ENCODE results near the gene PSAP. TPM values are rescaled to one million over a fixed set of nuclear protein-coding genes. Genes with fewer than 3 reads are reported as not detected.

Gene PSAP
- total RNA-seq, 1 experiment from 2014 or later: 251 TPM

DNA sequence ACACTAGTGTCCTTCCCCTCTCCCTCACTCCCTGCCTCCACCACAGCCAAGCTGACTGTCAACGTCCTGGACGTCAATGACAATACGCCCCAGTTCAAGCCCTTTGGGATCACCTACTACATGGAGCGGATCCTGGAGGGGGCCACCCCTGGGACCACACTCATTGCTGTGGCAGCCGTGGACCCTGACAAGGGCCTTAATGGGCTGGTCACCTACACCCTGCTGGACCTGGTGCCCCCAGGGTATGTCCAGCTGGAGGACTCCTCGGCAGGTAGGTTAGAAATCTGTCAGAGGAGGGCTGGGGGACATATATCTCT is 52.8 kb downstream of the PSAP start:
- H3K36me3 ChIP-seq: no peaks in the 10 kb centered on the region
- no peak for DNase-seq (ENCODE audit: low read depth in 1 of 2, low spot score in 2 of 2)
- no peaks in the 10 kb centered on the region for H3K4me1 ChIP-seq (replicated peaks)
- H3K9me3 ChIP-seq (replicated peaks): no peaks in the 10 kb centered on the region
- no peaks in the 10 kb centered on the region; the same call in 1 of the 2 replicates for H3K27me3 ChIP-seq (replicated peaks)
- no peak overlapping the region for H3K4me3 ChIP-seq
- H3K27ac ChIP-seq: no peak overlapping the region

- no peak for DNase-seq (ENCODE audit: low read depth in 1 of 2, low spot score in 2 of 2)
- H3K4me1 ChIP-seq (replicated peaks): no peaks in the 10 kb centered on the region
- no peaks in the 10 kb centered on the region for H3K9me3 ChIP-seq (replicated peaks)
- H3K36me3 ChIP-seq: no peaks in the 10 kb centered on the region
- H3K27ac ChIP-seq: no peak overlapping the region
- H3K4me3 ChIP-seq: no peak overlapping the region
- no peaks in the 10 kb centered on the region; the same call in 1 of the 2 replicates for H3K27me3 ChIP-seq (replicated peaks)
Measured at GRCh38 chr10:71797533-71798307, 53.3 kb downstream of the PSAP start.

DNA sequence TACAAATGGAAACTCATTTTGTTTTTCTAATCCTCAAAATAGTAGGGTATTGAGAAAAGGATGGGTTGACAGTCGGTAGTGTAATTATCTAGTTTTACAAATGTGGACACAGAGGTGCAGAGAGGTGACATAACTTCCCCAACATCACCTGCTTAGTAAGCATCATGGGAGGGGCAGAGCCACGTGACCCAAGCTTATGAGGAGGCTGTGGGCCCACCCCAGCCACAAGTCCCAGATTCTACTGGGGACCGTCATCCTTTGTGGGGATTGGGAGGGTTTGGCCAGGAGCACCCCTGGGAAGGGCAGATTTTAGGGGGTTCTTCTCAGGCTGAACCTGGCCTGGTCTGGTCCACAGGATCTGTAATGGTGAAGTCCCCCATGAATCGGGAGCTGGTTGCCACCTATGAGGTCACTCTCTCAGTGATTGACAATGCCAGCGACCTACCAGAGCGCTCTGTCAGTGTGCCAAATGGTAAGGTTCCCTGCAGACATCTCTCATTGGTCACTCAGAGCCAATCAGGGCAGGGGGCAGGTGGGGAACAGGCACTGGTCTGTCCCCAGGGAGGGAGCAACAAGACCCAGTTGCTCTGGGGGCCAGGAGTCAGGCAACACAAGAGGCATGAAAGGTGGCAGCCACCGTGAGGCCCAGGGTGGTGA is 54.2 kb downstream of the PSAP start:
- Histone ChIP-seq H3K4me3 (no peak overlapping the region), H3K4me1 (replicated peaks) (no peaks in the 10 kb centered on the region), H3K27ac (no peak overlapping the region), H3K9me3 (replicated peaks) (no peaks in the 10 kb centered on the region), H3K27me3 (replicated peaks) (no peaks in the 10 kb centered on the region; the same call in 1 of the 2 replicates), H3K36me3 (no peaks in the 10 kb centered on the region)
- no peak for DNase-seq (ENCODE audit: low read depth in 1 of 2, low spot score in 2 of 2)

DNA sequence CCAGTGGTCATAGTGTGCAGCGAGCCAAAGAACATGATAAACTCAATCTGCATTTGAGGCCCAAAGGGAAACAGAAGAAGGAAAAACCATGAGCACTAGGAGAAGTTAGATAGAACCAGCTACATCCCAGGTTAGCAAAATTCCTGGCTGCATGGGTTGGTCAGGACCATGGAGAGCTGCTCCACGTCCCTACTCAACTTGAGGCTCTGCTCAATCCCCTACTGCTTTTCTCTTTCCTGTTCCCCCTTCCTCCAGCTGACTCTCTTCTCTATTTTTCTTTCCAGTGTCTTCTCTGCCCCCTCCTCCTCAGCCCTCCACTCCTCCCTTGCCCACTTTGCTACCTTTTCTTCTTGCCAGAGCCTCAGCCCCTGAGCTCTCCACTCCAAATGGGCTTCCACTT is 55.8 kb downstream of the PSAP start:
- Histone ChIP-seq H3K27ac (no peak overlapping the region), H3K9me3 (replicated peaks) (no peaks in the 10 kb centered on the region), H3K4me3 (no peak overlapping the region), H3K36me3 (no peaks in the 10 kb centered on the region), H3K4me1 (replicated peaks) (no peaks in the 10 kb centered on the region), H3K27me3 (replicated peaks) (no peaks in the 10 kb centered on the region; the same call in 1 of the 2 replicates)
- DNase-seq (ENCODE audit: low read depth in 1 of 2, low spot score in 2 of 2): no peak

DNA sequence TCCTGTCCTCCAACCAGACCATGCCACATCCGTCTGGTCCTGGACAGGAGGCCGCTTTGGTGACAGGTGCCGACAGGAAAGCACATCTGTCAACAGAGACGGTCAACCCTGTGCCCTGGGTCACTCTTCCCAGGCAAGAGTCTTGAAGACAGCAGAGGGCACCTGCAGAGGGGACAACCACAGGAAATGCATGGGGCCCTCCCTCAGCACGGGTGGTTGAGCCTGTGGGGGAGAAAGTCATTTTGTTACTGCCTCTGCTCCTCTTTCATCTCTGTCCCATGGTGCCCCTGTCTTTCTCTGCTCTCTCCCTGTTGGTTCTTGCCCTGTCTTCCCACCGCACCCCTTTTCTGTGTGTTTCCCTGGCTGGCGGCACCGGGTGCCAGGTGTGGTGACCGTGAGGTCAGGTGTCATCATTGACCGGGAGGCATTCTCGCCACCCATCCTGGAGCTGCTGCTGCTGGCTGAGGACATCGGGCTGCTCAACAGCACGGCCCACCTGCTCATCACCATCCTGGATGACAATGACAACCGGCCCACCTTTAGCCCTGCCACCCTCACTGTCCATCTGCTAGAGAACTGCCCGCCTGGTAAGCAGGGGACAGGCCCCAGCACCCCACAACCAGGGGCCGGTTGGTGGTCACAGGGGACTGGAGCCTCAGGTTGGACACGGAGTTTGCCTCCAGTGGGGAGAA is 60.2 kb downstream of the PSAP start:
- no peak for DNase-seq (ENCODE audit: low read depth in 1 of 2, low spot score in 2 of 2)
- Histone ChIP-seq H3K27me3 (replicated peaks) (peaks cover 4% of the 10 kb centered on the region; the same call in 1 of the 2 replicates), H3K4me1 (replicated peaks) (no peaks in the 10 kb centered on the region), H3K27ac (no peak overlapping the region), H3K4me3 (no peak overlapping the region), H3K9me3 (replicated peaks) (no peaks in the 10 kb centered on the region), H3K36me3 (no peaks in the 10 kb centered on the region)

DNA sequence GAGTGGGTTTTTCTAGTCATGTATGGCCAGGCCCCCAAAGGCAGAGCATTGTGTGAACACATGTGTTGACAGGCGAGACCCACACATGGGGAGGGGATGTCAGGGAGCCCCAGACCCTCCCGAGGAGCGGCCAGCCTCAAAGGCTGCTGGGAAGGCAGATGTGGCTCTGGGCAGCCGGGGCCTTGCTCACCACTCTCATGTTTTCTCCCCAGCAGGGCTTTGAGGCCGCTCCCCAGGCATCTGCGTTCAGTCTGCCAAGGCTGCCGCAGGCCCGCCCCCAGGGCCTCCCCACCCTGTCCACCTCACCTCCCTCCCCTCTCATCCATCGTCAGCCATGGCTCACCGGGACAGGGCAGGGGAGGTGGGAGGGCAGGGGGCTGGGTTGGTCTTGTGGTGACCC is 61.2 kb downstream of the PSAP start:
- no peak for DNase-seq (ENCODE audit: low read depth in 1 of 2, low spot score in 2 of 2)
- H3K4me1 ChIP-seq (replicated peaks): no peaks in the 10 kb centered on the region
- H3K27me3 ChIP-seq (replicated peaks): peaks cover 4% of the 10 kb centered on the region; the same call in 1 of the 2 replicates
- H3K4me3 ChIP-seq: no peak overlapping the region
- no peak overlapping the region for H3K27ac ChIP-seq
- H3K36me3 ChIP-seq: no peaks in the 10 kb centered on the region
- no peaks in the 10 kb centered on the region for H3K9me3 ChIP-seq (replicated peaks)

DNA sequence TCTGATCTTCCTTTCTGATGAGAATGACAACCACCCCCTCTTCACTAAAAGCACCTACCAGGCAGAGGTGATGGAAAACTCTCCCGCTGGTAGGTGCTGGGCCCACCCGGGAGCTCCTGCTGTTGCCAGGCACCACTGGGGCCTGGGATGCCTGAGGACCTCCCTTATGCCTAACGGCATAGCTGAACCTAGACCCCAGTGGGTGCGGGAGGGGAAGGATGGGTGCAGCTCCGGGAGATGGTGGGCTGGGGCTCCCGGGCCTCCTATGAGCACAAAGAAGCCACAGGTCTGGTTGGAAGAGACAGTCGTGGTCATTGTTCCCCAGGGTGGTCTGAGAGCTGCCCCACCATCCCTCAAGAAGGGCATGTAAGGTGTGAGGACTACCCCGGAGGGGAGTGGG is 62.1 kb downstream of the PSAP start:
- H3K36me3 ChIP-seq: no peaks in the 10 kb centered on the region
- no peaks in the 10 kb centered on the region for H3K4me1 ChIP-seq (replicated peaks)
- no peak for DNase-seq (ENCODE audit: low read depth in 1 of 2, low spot score in 2 of 2)
- peaks cover 4% of the 10 kb centered on the region; the same call in 1 of the 2 replicates for H3K27me3 ChIP-seq (replicated peaks)
- H3K9me3 ChIP-seq (replicated peaks): no peaks in the 10 kb centered on the region
- no peak overlapping the region for H3K27ac ChIP-seq
- H3K4me3 ChIP-seq: no peak overlapping the region

DNA sequence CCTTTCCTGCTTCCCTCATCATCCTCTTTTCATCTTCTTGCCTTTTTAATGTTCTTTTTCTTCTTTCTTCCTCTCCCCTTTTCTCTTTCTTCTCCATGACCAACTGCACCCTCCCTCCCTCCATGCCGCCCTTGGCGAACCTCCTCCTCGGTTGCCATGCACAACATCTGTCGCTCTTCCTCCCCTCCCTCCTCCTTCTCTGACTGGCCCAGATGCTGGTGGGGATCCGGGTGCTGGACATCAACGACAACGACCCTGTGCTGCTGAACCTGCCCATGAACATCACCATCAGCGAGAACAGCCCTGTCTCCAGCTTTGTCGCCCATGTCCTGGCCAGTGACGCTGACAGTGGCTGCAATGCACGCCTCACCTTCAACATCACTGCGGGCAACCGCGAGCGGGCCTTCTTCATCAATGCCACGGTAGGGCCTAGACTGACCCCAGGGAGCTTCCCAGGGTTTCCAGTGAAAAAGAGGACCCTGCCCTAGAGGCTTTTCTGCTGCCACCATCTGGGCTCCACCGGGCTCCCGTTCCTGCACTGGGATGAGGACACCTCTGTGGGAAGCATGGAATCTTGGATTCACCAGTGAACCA is 66.3 kb downstream of the PSAP start:
- no peaks in the 10 kb centered on the region for H3K9me3 ChIP-seq (replicated peaks)
- peaks cover 4% of the 10 kb centered on the region; the same call in 1 of the 2 replicates for H3K27me3 ChIP-seq (replicated peaks)
- no peaks in the 10 kb centered on the region for H3K36me3 ChIP-seq
- no peaks in the 10 kb centered on the region for H3K4me1 ChIP-seq (replicated peaks)
- no peak overlapping the region for H3K4me3 ChIP-seq
- no peak for DNase-seq (ENCODE audit: low read depth in 1 of 2, low spot score in 2 of 2)
- no peak overlapping the region for H3K27ac ChIP-seq

- no peaks in the 10 kb centered on the region for H3K9me3 ChIP-seq (replicated peaks)
- H3K27me3 ChIP-seq (replicated peaks): peaks cover 4% of the 10 kb centered on the region; the same call in 1 of the 2 replicates
- no peaks in the 10 kb centered on the region for H3K36me3 ChIP-seq
- H3K27ac ChIP-seq: no peak overlapping the region
- no peak overlapping the region for H3K4me3 ChIP-seq
- no peak for DNase-seq (ENCODE audit: low read depth in 1 of 2, low spot score in 2 of 2)
- no peaks in the 10 kb centered on the region for H3K4me1 ChIP-seq (replicated peaks)
Measured at GRCh38 chr10:71783917-71784678, 67.0 kb downstream of the PSAP start.

DNA sequence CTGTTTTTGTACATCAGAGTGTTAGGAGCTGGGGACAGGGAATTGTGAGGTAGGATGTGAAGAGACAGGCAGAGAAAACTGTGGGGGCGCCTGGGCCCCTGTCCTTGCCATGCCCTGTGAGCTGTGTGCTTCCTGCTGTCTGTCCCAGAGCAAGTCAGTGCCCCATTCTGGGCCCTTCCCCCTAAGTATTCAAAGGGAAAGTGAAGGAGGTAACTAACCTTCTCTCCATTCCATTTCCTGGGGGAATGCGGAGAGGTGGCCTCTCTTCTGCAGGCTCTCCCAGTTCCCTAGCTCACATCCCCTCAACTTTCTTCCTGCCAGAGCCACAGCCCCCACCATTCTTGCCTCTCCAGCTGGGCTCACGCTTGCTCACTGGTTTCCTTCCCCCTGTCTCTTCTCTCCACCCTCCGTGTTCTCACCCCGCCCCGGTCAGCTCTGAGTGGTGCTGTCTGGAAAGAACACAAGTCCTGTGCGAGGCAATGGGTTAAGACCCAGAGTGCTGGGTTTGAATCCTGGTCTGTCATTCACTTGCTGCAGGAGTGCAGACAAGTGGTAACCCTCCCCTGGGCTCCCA is 68.0 kb downstream of the PSAP start:
- no peaks in the 10 kb centered on the region for H3K4me1 ChIP-seq (replicated peaks)
- peaks cover 4% of the 10 kb centered on the region; the same call in 1 of the 2 replicates for H3K27me3 ChIP-seq (replicated peaks)
- no peak overlapping the region for H3K4me3 ChIP-seq
- no peak overlapping the region for H3K27ac ChIP-seq
- H3K9me3 ChIP-seq (replicated peaks): no peaks in the 10 kb centered on the region
- no peaks in the 10 kb centered on the region for H3K36me3 ChIP-seq
- no peak for DNase-seq (ENCODE audit: low read depth in 1 of 2, low spot score in 2 of 2)

DNA sequence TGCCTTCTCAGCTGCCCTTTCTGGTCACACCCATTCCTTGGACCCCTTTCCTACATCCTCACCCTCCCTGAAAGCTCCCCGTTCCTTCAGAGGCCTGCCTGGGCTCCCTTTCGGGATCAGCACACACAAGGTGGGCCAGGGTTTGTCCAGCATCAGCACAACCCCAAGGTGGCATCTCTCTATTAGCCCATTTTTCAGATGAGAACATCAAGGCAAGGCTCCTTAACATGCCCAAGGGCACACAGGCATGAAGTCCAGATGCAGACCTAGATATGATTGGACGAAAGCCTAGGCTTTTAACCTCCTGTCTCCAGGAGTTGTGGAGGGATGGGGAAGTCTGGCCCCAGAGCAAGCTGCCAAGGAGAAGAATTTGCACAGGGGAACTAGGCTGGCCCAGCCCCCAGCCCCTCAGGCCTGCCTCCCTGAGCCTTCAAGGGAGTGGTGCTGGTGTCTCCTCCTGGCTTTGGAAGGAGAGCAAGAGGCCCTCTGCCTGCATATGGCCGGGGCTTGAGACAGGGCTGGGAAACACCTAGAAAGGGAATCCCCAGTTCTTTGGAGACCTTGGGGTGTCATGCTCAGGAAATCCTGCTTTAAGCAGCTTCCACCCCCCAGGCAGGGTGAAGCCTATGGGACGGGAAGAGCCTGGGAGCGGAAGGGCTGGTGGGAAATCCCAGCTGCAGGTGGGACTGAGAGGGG is 68.7 kb downstream of the PSAP start:
- H3K27ac ChIP-seq: no peak overlapping the region
- no peak for DNase-seq (ENCODE audit: low read depth in 1 of 2, low spot score in 2 of 2)
- H3K9me3 ChIP-seq (replicated peaks): 0 out of 2 replicates have a peak, but pooled peaks cover 3% of the 10 kb centered on the region
- H3K36me3 ChIP-seq: no peaks in the 10 kb centered on the region
- 0 out of 2 replicates have a peak, but pooled peaks cover under 1% of the 10 kb centered on the region for H3K27me3 ChIP-seq (replicated peaks)
- no peak overlapping the region for H3K4me3 ChIP-seq
- no peaks in the 10 kb centered on the region for H3K4me1 ChIP-seq (replicated peaks)

DNA sequence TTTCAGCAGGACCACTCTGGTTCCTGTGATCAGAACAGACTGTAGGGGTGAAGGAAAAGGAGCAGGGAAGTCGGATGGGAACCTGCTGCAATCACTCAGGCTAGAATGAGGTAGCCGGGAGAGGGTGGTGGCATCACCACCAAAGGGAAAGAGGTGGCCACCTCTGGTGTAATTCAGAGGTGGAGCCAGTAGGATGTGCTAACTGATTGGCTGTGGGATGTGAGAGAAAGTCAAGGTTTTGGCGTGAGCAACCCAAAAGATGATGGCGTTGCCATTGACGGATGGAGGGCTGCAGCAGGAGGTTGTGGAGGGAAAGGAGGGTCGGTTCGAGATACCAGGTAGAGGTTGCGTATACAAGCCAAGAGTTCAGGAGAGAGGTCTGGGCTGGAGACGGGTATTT is 70.3 kb downstream of the PSAP start:
- Histone ChIP-seq H3K9me3 (replicated peaks) (0 out of 2 replicates have a peak, but pooled peaks cover 3% of the 10 kb centered on the region), H3K36me3 (no peaks in the 10 kb centered on the region), H3K27ac (no peak overlapping the region), H3K27me3 (replicated peaks) (no peaks in the 10 kb centered on the region), H3K4me1 (replicated peaks) (no peaks in the 10 kb centered on the region), H3K4me3 (no peak overlapping the region)
- DNase-seq (ENCODE audit: low read depth in 1 of 2, low spot score in 2 of 2): no peak

Data from SJSA1 (cell line).